Measurements from ENCODE around the gene LMTK2.
A peak's percentile ranks its signal among the peaks of the same experiment; 100 is the strongest.

Gene LMTK2

DNA sequence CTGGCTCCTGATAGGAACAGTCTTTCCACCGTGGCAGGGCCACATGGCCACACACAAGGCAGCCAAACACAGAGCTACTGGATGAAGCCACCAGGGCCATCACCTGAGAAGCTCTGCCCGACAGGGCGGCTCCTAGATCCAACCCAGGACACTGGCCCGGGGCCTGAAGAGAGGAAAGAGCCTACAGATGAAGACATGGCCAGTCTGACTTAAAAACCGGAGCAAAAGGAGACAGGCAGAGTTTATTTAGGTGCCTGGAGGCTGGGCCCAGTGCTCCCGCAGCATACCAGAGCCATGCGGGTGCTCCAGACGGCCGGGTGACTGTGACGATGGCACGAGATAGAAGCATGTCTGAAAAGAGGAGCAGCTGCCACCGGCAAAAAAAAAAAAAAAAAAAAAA, 141.5 kb downstream of the LMTK2 start:
- Histone ChIP-seq H3K4me1 (ENCODE audit: control insufficient read depth in 1 of 2, insufficient read depth in 1 of 2, low read depth in 1 of 2, low read length in 1 of 2) (peaks cover 46 to 56% of the 10 kb centered on the region in 2 experiments), H3K4me3 (ENCODE audit: low read depth in 1 of 2, low read length in 1 of 2) (no peak overlapping the region), H3K36me3 (peaks cover 23% of the 10 kb centered on the region), H3K27ac (no peak overlapping the region), H3K27me3 (no peaks in the 10 kb centered on the region), H3K9me3 (no peaks in the 10 kb centered on the region)
- TF ChIP-seq CTCF (IDR thresholded peaks at IDR 0.05), result no peak

GRCh38 chr7:98249106-98249505, 142.4 kb downstream of the LMTK2 start:
- Histone ChIP-seq H3K9me3 (no peaks in the 10 kb centered on the region), H3K36me3 (peaks cover 14% of the 10 kb centered on the region), H3K4me3 (ENCODE audit: low read depth in 1 of 2, low read length in 1 of 2) (no peak overlapping the region), H3K27me3 (no peaks in the 10 kb centered on the region), H3K4me1 (ENCODE audit: control insufficient read depth in 1 of 2, insufficient read depth in 1 of 2, low read depth in 1 of 2, low read length in 1 of 2) (peaks cover 50 to 60% of the 10 kb centered on the region in 2 experiments), H3K27ac (peak overlapping the region; percentile 87)
- TF ChIP-seq CTCF (IDR thresholded peaks at IDR 0.05), result no peak

- Histone ChIP-seq H3K27ac (peak overlapping the region; percentile 87), H3K36me3 (no peaks in the 10 kb centered on the region), H3K4me3 (ENCODE audit: low read depth in 1 of 2, low read length in 1 of 2) (peak overlapping the region; percentile 80 to 90), H3K27me3 (no peaks in the 10 kb centered on the region), H3K9me3 (no peaks in the 10 kb centered on the region), H3K4me1 (ENCODE audit: control insufficient read depth in 1 of 2, insufficient read depth in 1 of 2, low read depth in 1 of 2, low read length in 1 of 2) (peaks cover 53 to 55% of the 10 kb centered on the region in 2 experiments)
- no peak for TF ChIP-seq CTCF (IDR thresholded peaks at IDR 0.05)
Observed at GRCh38 chr7:98250789-98251188, 144.1 kb downstream of the LMTK2 start.

DNA sequence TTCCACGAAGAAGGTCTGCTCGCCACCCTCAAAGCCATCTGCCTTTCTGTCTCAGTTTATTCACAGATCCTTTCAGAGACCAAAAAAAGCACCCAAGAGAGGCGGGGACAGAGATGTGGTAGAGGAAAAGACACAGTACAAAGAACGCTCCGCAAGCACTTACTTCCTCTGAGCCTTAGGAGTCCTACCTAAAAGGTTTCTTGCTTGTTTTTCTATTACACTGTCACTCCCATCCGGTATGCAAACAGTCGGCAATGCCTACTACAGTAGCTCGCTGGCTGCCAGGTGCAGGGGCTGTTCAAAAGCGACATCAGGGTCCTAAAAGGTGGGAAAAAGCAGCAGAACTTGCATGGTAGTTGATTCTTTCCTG, 144.6 kb downstream of the LMTK2 start:
- no peak for TF ChIP-seq CTCF (IDR thresholded peaks at IDR 0.05)
- Histone ChIP-seq H3K9me3 (no peaks in the 10 kb centered on the region), H3K4me3 (ENCODE audit: low read depth in 1 of 2, low read length in 1 of 2) (peak overlapping the region; percentile 80 to 90), H3K36me3 (no peaks in the 10 kb centered on the region), H3K27ac (peak overlapping the region; percentile 87), H3K27me3 (no peaks in the 10 kb centered on the region), H3K4me1 (ENCODE audit: control insufficient read depth in 1 of 2, insufficient read depth in 1 of 2, low read depth in 1 of 2, low read length in 1 of 2) (peaks cover 51 to 52% of the 10 kb centered on the region in 2 experiments)

GRCh38 chr7:98251601-98252424, 145.2 kb downstream of the LMTK2 start, which contains the start of gene TECPR1:
Gene TECPR1, minus strand, starts transcription at chr7:98252232. Its CDS starts 6,086 bp downstream, at chr7:98246146.
- Histone ChIP-seq H3K4me3 (ENCODE audit: low read depth in 1 of 2, low read length in 1 of 2) (peak within 1 kb of the TSS; percentile 80 to 90), H3K9me3 (no peaks in the 10 kb centered on the region), H3K27ac (peak within 1 kb of the TSS; percentile 87), H3K4me1 (ENCODE audit: control insufficient read depth in 1 of 2, insufficient read depth in 1 of 2, low read depth in 1 of 2, low read length in 1 of 2) (peaks cover 51 to 52% of the 10 kb centered on the region in 2 experiments), H3K27me3 (no peaks in the 10 kb centered on the region), H3K36me3 (peaks cover 4% of the 10 kb centered on the region)
- TF ChIP-seq CTCF (IDR thresholded peaks at IDR 0.05), result no peak
